Testis (tissue), 2 donors: ENCODE data around the gene COX4I2.
"Not testable (repeated sequence)": the region's sequence is repeated elsewhere in the genome, so short reads cannot be mapped to it uniquely, and the experiment has no call there.

ENCODE experiments used
- CTCF ChIP-seq, 3 experiments: fragments of 450-650 bp in 2 of 3; fragments of 200-600 bp in 1 of 3; sonication (generic) in 1 of 3; IDR thresholded peaks; one replicate each; pipeline ENCODE4 v1.5.1; 2016 to 2019; ENCODE audit warnings: antibody characterized with exemption in 3 of 3, mild to moderate bottlenecking in 2 of 3, moderate library complexity in 1 of 3
- POLR2A ChIP-seq: fragments of 450-650 bp; IDR thresholded peaks from one replicate; pipeline ENCODE4 v1.6.1; 2017; ENCODE audit warnings: antibody characterized with exemption, mild to moderate bottlenecking, moderate library complexity

DNA sequence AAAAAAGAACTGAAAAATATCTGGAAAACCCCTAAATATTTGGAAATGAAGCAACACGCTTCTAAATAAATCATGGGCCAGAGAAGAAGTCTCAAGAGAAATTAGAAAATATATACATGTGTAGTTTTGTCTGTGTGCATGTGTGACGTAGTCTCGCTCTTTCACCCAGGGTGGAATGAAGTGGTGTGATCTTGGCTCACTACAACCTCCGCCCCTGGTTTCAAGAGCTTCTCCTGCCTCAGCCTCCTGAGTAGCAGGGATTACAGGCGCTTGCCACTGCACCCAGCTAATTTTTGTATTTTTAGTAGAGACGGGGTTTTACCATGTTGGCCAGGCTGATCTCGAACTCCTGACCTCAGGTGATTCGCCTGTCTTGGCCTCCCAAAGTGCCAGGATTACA, 11.2 kb upstream of the COX4I2 start:
- not testable (repeated sequence) for TF ChIP-seq CTCF (IDR thresholded peaks at IDR 0.05); POLR2A
